Calu3 (cell line): Measurements from ENCODE around the gene HOOK2. TPM values are rescaled to one million over a fixed set of nuclear protein-coding genes. Genes with fewer than 3 reads are reported as not detected.

Experiments used
- BruUV-seq: library from RNA; stranded (reverse); fragments of 400-500 nt; replicated peaks from 2 replicates; lab custom pipeline; 2021; lab: Mats Ljungman, UMichigan
- CTCF ChIA-PET: fragments of 300-600 bp; sonication (Branson Sonifier 250); formaldehyde crosslinking; loops from one replicate; lab custom pipeline; 2022; ENCODE audit warnings: antibody characterized with exemption; lab: Charles Lee
- DNase-seq: peaks from one replicate; pipeline ENCODE4 v3.0.0; 2022
- H3K27ac Mint-ChIP-seq: one replicate; pipeline ENCODE4 v1.8.0; 2022; ENCODE audit warnings: mixed read lengths; ENCODE audit not compliant: unreplicated experiment
- H3K27me3 Mint-ChIP-seq: one replicate; pipeline ENCODE4 v1.8.0; 2022; ENCODE audit warnings: mixed read lengths; ENCODE audit not compliant: unreplicated experiment
- H3K36me3 Mint-ChIP-seq: one replicate; pipeline ENCODE4 v1.8.0; 2022; ENCODE audit warnings: mild to moderate bottlenecking, moderate library complexity, mixed read lengths; ENCODE audit not compliant: insufficient read depth, unreplicated experiment
- H3K4me1 Mint-ChIP-seq: one replicate; pipeline ENCODE4 v1.8.0; 2022; ENCODE audit warnings: mild to moderate bottlenecking, low read depth, mixed read lengths; ENCODE audit not compliant: unreplicated experiment
- H3K4me3 Mint-ChIP-seq: one replicate; pipeline ENCODE4 v1.8.0; 2022; ENCODE audit warnings: mild to moderate bottlenecking, low read depth, moderate library complexity, mixed read lengths; ENCODE audit not compliant: unreplicated experiment
- H3K9me3 Mint-ChIP-seq: one replicate; pipeline ENCODE4 v1.8.0; 2022; ENCODE audit warnings: low read depth, mixed read lengths; ENCODE audit not compliant: unreplicated experiment
- intact Hi-C: fragments of 100-400 bp; cut with micrococcal nuclease; formaldehyde crosslinking; loops from one replicate; pipeline ENCODE4 v1.10.0; 2022; ENCODE audit not compliant: unreplicated experiment
- total RNA-seq: library from RNA; stranded (reverse); gene quantifications from 2 replicates; pipeline ENCODE4 v1.2.3, GENCODE V29; 2022
- TF ChIP-seq, protein P1 (sequence below): fragments of 200-600 bp; IDR thresholded peaks from one replicate; pipeline ENCODE4 v1.8.0; 2022; ENCODE audit warnings: antibody characterized with exemption; ENCODE audit not compliant: unreplicated experiment

HOOK2 gene
- total RNA-seq, 1 experiment from 2014 or later = 69.0 TPM

DNA sequence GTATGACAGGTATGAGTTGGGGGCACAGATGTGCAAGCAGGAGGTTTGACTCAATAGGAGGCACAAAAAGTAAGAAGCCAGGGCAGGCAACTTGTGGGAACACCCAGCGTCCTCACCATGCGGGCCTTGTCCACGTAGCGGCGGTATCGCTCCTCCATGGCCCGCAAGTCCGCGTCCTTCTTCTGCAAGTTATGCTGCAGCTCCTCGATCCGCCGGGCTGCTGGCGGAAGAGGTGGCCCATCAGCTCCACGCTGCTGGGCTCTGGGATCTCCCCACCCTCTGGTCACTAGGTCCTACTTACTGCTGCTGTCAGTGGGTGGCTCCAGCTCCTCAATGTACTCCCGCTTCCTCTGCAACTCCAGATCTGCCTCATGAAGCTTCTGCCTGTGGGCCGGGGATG is 10.7 kb downstream of the HOOK2 start:
- Mint-ChIP-seq H3K27ac (no peak overlapping the region), H3K9me3 (no peaks in the 10 kb centered on the region), H3K36me3 (peaks cover 29% of the 10 kb centered on the region), H3K4me3 (no peak overlapping the region), H3K27me3 (no peaks in the 10 kb centered on the region), H3K4me1 (no peaks in the 10 kb centered on the region)
- CTCF ChIA-PET = no interaction called here
- intact Hi-C loops = loop anchor here (5.0 kb wide), 1 partner anchor 83 kb away; no protein-coding TSS in a partner anchor
- no TSS peak for BruUV-seq
- no peak for DNase-seq
- TF ChIP-seq, protein P1, sequence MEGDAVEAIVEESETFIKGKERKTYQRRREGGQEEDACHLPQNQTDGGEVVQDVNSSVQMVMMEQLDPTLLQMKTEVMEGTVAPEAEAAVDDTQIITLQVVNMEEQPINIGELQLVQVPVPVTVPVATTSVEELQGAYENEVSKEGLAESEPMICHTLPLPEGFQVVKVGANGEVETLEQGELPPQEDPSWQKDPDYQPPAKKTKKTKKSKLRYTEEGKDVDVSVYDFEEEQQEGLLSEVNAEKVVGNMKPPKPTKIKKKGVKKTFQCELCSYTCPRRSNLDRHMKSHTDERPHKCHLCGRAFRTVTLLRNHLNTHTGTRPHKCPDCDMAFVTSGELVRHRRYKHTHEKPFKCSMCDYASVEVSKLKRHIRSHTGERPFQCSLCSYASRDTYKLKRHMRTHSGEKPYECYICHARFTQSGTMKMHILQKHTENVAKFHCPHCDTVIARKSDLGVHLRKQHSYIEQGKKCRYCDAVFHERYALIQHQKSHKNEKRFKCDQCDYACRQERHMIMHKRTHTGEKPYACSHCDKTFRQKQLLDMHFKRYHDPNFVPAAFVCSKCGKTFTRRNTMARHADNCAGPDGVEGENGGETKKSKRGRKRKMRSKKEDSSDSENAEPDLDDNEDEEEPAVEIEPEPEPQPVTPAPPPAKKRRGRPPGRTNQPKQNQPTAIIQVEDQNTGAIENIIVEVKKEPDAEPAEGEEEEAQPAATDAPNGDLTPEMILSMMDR = no peak

DNA sequence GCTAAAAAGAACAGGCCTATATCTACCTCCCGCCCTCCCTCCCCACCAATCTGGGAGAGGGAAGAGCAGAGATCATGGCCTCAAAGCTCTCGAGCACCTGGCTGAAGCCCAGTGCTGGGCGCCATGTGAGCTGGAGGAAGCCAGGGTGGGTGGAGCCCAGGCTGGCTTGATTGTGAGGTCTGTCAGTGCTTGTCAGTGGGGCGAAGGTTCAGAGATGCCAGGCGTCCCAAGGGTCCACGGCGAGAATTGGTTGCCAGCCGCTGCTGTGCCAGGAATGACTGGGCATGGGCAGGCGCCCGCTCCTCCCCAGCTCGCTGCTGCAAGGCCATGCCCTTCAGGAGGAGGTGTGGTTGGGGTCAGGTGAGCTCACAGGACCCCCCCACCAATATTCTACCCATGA is 12.3 kb downstream of the HOOK2 start:
- no peak for DNase-seq
- no TSS peak for BruUV-seq
- Mint-ChIP-seq H3K4me3 (no peak overlapping the region), H3K27ac (no peak overlapping the region), H3K9me3 (no peaks in the 10 kb centered on the region), H3K4me1 (no peaks in the 10 kb centered on the region), H3K36me3 (peaks cover 25% of the 10 kb centered on the region), H3K27me3 (no peaks in the 10 kb centered on the region)
- intact Hi-C loops = loop anchor here (5.0 kb wide), 1 partner anchor 84 kb away; no protein-coding TSS in a partner anchor
- TF ChIP-seq, protein P1 = no peak
- CTCF ChIA-PET = no interaction called here

DNA sequence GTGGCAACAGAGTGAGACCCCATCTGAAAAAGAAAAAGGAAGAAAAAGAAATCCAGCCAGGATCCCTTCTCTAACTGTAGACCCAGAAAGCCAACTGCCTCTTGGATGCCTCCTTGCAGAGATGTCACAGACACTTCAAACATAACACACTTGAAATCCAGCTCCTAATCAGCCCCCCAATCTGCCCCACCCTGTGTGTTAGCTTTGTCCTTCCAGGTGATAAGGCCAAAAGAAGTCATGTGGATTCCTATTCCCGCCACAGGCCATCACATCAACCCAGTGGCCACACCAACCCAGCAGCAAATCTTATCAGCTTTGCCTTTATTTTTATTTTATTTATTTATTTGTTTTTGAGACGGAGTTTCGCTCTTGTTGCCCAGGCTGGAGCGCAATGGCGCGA is 15.7 kb downstream of the HOOK2 start:
- BruUV-seq = no TSS peak
- Mint-ChIP-seq H3K27ac (no peak overlapping the region), H3K4me3 (no peak overlapping the region), H3K4me1 (no peaks in the 10 kb centered on the region), H3K9me3 (no peaks in the 10 kb centered on the region), H3K36me3 (peaks cover 22% of the 10 kb centered on the region), H3K27me3 (no peaks in the 10 kb centered on the region)
- TF ChIP-seq, protein P1 = no peak
- CTCF ChIA-PET = interaction anchor here (1.3 to 2.9 kb wide), 3 partner anchors 10 to 88 kb away, joined by 5 to 15 read pairs (median 11); no protein-coding TSS in a partner anchor
- DNase-seq = no peak
- intact Hi-C loops = loop anchor here (1.0 to 5.0 kb wide), 2 partner anchors 37 to 88 kb away; no protein-coding TSS in a partner anchor

DNA sequence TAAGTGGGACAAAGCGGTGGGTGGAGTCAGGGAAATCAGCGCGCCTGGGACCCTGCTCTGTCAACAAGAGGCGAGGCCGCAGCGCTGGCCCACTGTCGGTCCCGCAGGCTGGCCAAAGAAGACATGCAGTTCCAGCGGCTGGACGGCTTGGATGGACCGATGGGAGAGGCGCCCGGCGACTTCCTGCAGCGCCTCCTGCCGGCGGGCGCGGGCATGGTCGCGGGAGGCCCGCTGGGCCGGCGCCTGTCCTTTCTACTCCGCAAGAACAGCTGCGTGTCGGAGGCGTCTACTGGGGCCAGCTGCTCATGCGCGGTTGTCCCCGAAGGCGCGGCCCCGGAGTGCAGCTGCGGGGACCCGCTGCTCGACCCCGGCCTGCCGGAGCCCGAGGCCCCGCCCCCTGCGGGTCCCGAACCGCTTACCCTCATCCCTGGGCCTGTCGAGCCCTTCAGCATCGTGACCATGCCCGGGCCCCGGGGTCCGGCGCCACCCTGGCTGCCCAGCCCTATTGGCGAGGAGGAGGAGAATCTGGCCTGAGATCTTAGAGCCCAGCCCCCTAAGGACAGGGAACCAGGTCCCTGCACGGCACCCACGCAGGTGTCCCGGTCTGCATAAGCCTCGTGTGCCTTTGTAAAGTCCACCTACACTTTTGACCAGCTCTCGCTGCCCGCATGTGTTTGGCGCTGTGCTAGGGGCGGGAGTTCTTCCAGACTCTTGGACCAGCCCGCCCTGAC is 17.6 kb downstream of the HOOK2 start:
- H3K27ac Mint-ChIP-seq = no peak overlapping the region
- intact Hi-C loops = no loop called here
- BruUV-seq = no TSS peak
- H3K36me3 Mint-ChIP-seq = peaks cover 9% of the 10 kb centered on the region
- peak overlapping the region; percentile 46 for H3K4me3 Mint-ChIP-seq
- H3K4me1 Mint-ChIP-seq = no peaks in the 10 kb centered on the region
- H3K9me3 Mint-ChIP-seq = no peaks in the 10 kb centered on the region
- DNase-seq = peak; percentile 71
- CTCF ChIA-PET = interaction anchor here (0.6 to 1.2 kb wide), 5 partner anchors 33 to 174 kb away, joined by 3 to 9 read pairs (median 4); no protein-coding TSS in a partner anchor
- TF ChIP-seq, protein P1 = peak; percentile 76
- H3K27me3 Mint-ChIP-seq = peaks cover 13% of the 10 kb centered on the region
